NCI-H1436 treated with DMSO at 0.1 percent for 48 hours (cell line): ENCODE measurements around the gene EFCAB8.

Experiments used
- DNase-seq: peaks from one replicate; lab custom pipeline; 2025; lab: John Stamatoyannopoulos, UW

EFCAB8 gene

GRCh38 chr20:33007376-33008335 lies 148.9 kb downstream of the EFCAB8 start, which contains the start of gene BPIFB2:
Gene BPIFB2, plus strand, starts transcription at chr20:33007704. Its CDS starts 871 bp downstream, at chr20:33008575.
- no peak for DNase-seq

DNA sequence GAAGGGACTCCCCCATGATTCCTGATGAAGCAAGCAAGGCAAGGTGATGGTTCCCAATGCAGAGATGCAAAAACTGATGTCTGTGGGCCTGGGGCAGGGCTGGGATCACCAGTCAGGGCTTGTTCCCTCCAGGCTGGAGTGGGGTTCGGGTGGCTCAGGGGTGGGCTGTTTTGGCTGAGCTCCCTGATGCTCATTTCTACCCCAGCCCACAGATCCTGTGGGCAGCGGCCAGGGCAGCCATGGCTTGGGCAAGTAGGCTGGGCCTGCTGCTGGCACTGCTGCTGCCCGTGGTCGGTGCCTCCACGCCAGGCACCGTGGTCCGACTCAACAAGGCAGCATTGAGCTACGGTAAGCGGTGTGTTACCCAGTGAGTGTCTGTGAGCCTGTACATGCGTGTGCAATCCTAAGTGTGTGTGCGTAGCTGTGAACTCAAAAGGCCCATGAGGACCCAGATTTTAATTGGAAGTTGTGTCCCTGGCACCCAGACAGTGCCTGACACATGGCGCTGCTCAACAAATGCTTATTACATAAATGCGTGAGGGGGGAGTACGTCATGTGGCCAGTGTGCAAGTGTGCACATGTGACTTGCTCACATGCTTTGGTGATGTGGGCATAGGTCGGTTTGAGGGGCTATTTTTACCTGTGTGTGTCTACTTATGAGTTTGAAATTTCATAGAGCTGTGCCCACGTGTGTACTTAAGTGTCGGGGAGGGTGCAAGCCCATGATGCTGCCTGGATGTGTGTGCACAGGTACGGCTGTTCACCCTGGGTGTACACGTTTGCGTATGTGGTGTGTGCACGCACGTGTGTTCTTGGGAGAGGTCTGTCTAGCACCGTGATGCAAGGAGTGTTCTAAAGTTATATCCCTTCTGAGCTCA lies 149.9 kb downstream of the EFCAB8 start:
- DNase-seq: no peak

DNA sequence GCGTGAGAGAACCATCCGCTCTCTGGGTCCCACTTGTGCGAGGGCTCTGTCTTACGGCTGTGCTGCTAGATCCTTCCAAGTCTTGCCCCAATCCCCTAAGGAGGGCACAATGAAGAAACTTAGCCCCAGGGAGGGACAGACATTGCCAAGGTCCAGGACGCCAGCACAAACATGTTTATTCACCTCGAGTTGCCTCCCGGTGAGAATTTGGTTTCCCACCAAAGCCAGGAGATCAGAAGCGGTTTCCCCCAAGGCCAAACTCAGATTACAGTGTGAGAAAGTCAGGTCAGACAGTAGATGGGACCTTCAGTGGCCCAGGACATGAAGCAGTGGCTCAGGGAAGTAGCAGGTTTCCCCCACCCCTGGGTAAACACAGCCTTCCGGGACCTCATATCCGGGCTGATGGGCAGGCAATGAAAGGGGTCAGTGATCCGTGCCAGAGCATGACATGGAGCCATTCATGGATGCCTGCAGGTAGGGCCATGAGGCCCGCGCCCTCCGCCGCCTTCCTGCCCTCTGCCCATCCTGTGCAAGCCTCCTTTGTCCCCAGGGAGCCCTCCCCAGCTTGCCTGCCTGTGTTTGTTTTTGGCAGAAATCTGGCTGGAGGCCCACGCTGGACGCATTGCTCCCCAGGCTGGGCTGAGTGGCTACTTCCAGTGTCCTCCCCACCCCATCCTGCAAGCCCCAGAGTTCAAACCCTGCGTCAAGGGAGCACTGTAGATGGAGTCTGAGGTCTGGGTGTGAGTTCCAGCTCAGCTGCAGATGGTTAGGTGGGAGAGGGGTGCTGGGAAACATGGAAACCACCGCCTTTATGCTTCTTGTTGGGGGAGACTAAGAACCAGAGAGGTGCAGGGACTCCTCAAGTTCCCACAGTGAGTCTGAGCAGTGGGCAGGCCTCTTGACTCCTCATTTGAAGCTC lies 150.8 kb downstream of the EFCAB8 start:
- DNase-seq: no peak

- no peak for DNase-seq
Measured at GRCh38 chr20:33010133-33010504, 151.4 kb downstream of the EFCAB8 start.

DNA sequence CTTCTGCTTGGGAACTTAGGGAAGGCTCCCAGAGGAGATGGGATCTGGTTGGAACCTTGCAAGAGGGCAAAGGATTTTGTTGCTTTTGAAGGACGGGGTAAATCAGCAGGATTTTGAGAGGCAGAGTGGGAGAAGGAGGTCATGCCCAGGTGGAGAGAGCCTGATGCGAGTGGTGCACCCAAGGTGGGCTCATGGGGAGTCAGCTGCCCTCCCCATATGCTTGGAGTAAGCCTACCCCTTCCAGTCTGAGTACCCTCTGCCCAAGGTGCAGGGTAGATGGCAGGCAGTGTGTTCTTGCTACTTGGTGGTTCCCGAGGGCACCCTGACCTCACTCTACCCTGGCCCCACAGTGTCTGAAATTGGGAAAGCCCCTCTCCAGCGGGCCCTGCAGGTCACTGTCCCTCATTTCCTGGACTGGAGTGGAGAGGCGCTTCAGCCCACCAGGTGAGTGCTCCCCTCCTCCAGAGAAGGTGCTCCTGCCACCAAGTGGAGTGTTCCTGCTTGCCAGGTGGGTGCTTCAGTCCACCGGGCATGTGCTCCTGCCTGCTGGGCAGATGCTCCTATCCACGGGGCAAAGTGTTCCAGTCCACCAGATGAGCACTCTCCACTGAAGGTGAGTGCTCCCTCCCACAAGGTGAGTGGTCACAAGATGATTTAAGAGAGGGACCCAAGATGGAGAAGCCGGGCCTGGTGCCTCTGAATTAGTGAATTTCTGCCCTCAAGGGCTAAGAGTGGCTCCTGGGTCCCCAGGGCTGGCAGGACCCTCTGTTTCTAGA lies 152.1 kb downstream of the EFCAB8 start:
- no peak for DNase-seq
